ENCODE measurements around the gene SRGAP3. TPM values are rescaled to one million over a fixed set of nuclear protein-coding genes. Genes with fewer than 3 reads are reported as not detected.

Gene SRGAP3
- total and polyA plus RNA-seq, 8 donors, result 5.1 to 28.9 (median 22.4) TPM

GRCh38 chr3:9271903-9272302, 22.5 kb upstream of the SRGAP3 start:
- Histone ChIP-seq H3K9me3 (no peaks in the 10 kb centered on the region), H3K27ac (no peak overlapping the region), H3K4me3 (no peak overlapping the region), H3K27me3 (no peaks in the 10 kb centered on the region), H3K36me3 (no peaks in the 10 kb centered on the region), H3K4me1 (no peaks in the 10 kb centered on the region)
- no peak for TF ChIP-seq CTCF (IDR thresholded peaks at IDR 0.05)
- no peak for ATAC-seq
- intact Hi-C loops (cut with DNase I), result no loop called here
- no peak for DNase-seq

- no peak for DNase-seq
- H3K4me1 ChIP-seq, result no peaks in the 10 kb centered on the region
- H3K4me3 ChIP-seq, result no peak overlapping the region
- no peak for TF ChIP-seq CTCF (IDR thresholded peaks at IDR 0.05)
- H3K27ac ChIP-seq, result no peak overlapping the region
- intact Hi-C loops (cut with DNase I), result no loop called here
- H3K36me3 ChIP-seq, result no peaks in the 10 kb centered on the region
- H3K9me3 ChIP-seq, result no peaks in the 10 kb centered on the region
- no peaks in the 10 kb centered on the region for H3K27me3 ChIP-seq
- no peak for ATAC-seq
Observed at GRCh38 chr3:9270704-9271103, 21.3 kb upstream of the SRGAP3 start.

GRCh38 chr3:9266716-9267115, 17.3 kb upstream of the SRGAP3 start:
- Histone ChIP-seq H3K9me3 (no peaks in the 10 kb centered on the region), H3K4me1 (no peaks in the 10 kb centered on the region), H3K27me3 (no peaks in the 10 kb centered on the region), H3K4me3 (no peak overlapping the region), H3K36me3 (no peaks in the 10 kb centered on the region), H3K27ac (no peak overlapping the region)
- no peak for TF ChIP-seq CTCF (IDR thresholded peaks at IDR 0.05)
- intact Hi-C loops (cut with DNase I), result no loop called here
- no peak for ATAC-seq
- no peak for DNase-seq

- DNase-seq, result no peak
- H3K36me3 ChIP-seq, result no peaks in the 10 kb centered on the region
- no peak for ATAC-seq
- no peak overlapping the region for H3K27ac ChIP-seq
- peaks cover 0 to 2% of the 10 kb centered on the region in 2 donors for H3K9me3 ChIP-seq
- no peak overlapping the region for H3K4me3 ChIP-seq
- H3K4me1 ChIP-seq, result no peaks in the 10 kb centered on the region
- intact Hi-C loops (cut with DNase I), result no loop called here
- H3K27me3 ChIP-seq, result no peaks in the 10 kb centered on the region
- no peak for TF ChIP-seq CTCF (IDR thresholded peaks at IDR 0.05)
Observed at GRCh38 chr3:9260305-9260704, 10.9 kb upstream of the SRGAP3 start.

- no peaks in the 10 kb centered on the region for H3K4me1 ChIP-seq
- intact Hi-C loops (cut with DNase I), result no loop called here
- H3K9me3 ChIP-seq, result peaks cover 0 to 2% of the 10 kb centered on the region in 2 donors
- no peak overlapping the region for H3K4me3 ChIP-seq
- no peak for TF ChIP-seq CTCF (IDR thresholded peaks at IDR 0.05)
- H3K36me3 ChIP-seq, result no peaks in the 10 kb centered on the region
- H3K27ac ChIP-seq, result no peak overlapping the region
- no peaks in the 10 kb centered on the region for H3K27me3 ChIP-seq
- ATAC-seq, result no peak
- DNase-seq, result no peak
Observed at GRCh38 chr3:9257092-9257491, 7.6 kb upstream of the SRGAP3 start.
